Head of caudate nucleus (tissue), 42 donors: ENCODE results near the gene TP53TG5.
A peak's percentile ranks its signal among the peaks of the same experiment; 100 is the strongest.

Experiments used
- DNase-seq, 42 donors: peaks; one replicate each; pipeline versions ENCODE4 v3.0.0 to v3.0.0-alpha.2; 2020 to 2021; ENCODE audit warnings: mixed read lengths in 7 of 42
- intact Hi-C: fragments of 100-400 bp; cut with DNase I; formaldehyde crosslinking; loops from one replicate; pipeline ENCODE4 v1.15.0; 2022

TP53TG5 gene

DNA sequence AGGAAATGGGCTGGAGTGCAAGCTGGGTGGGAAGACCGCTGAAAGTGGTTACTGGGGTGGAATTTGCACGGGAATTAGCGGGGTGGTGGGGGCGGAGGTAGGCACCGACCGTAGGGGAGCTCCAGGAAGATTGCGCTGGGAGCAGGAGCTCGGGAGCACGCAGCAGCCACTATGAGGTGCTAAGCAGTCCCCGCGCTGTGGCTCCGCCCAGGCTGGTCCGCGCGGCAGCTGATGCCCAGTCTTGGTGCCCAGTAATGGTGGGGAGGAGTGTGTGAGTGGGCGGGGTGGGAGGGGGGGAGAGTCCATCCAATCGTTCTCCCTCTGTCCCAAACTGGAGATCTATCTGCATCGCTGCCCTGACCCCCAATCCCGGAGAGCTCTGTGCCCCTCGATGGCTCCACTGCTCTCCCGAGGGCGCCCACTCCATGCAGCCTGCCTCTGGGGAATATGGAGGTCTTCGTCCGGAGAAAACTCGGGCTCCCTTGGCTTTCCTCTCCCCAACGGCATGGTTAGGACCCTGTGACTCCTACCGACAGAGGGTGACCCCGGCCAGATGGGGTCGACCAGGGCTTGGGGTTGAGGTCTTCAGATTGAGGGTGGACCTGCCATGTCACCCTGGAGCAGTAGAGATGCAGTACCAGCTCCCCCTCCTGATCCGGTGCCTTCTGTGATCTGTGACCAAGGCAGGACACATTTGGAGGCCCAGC is 5.3 kb downstream of the TP53TG5 start:
- intact Hi-C loops = loop anchor here (5.0 kb wide), 2 partner anchors 35 to 65 kb away; partner anchors contain the start of gene DBNDD2
- peak; percentile 52 to 89 (median 74) for DNase-seq

DNA sequence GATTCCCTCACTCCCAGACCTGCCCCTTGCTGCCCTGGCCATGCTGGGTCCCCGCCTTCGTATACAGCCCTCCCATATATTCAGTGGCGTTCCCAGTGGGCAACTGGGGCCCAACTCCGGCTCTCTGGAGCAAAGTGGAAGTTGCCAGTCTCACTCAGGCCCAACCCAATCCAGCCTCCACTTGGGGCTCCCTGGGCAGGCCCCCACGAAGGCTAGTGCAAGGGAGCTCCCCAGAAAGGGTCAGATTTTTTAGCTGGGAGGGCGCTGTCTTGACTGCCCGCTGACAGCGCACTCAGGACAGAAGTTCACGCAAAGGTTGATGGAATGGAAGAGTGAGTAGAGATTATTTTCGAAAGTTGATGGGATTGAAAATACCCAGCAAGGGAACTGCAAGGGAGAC is 5.9 kb downstream of the TP53TG5 start:
- DNase-seq = peak in 4 of 42 donors; percentile 17 to 40 (median 28)
- intact Hi-C loops = loop anchor here (5.0 kb wide), 2 partner anchors 35 to 65 kb away; partner anchors contain the start of gene DBNDD2

DNA sequence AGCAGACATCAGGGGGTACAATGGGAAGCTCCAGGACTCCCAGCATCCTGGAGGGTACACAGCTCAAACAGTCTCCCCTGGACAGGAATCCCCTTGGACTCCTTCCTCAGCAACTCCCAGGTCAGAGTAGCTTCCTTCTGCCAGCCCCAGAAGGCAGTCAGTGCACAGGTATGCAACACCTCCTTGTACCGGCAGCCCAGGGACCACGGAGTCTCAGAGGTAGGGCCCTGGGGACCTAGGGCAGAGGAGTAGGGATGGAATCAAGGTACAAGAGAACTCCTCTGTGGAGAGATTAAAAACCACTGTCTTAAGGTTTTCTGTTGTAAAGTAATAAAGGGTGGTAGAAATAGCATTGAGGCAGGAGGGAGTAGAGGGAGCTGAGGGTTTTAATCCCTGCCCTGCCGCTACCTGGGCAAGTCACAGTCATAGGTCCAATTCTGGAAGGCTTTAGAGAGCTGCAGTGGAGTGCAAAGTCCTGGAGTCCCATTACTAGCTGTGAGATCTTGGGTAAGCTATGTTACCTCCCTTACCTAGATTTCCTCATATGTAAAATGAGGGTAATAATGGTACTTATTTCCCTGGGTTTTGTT is 7.5 kb downstream of the TP53TG5 start:
- intact Hi-C loops = loop anchor here (5.0 kb wide), 2 partner anchors 37 to 67 kb away; partner anchors contain the start of gene DBNDD2
- DNase-seq = peak in 4 of 42 donors; percentile 3 to 29 (median 18)

DNA sequence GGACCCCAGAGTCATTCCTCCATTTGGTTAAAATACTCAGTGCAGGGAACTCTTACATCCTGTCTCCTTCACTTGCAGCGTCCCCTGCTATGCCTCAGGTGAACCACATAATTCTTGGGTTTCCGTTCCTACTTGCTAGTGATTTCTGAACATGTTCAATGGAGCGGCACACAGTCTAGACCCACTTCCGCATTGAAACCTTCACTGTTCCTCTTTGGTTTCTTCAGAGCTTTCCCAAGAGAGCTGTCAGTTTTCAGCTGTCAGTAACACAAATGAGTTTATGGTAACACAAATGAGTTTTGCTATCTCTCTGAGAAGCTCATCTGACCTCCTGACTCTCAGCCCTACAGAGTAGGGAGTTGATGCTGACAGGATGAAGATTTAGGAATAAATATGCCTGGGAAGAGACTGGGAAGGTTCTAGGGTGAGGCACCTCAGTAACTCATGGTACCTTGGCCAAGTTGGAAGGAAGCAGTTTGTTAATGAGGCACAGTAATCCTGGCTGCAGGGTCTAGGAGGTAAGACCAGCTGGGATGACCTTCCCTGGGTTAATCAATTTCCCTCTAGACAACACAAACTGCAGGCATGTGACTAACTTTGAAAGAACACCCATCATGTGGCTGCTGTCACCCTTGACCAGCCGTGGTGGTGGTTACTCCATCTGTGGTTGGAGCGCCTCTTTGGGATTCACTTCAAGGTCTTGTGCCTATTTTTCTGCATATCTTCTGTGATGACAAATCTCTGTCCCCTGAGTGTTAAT is 9.7 kb downstream of the TP53TG5 start:
- intact Hi-C loops = no loop called here

DNA sequence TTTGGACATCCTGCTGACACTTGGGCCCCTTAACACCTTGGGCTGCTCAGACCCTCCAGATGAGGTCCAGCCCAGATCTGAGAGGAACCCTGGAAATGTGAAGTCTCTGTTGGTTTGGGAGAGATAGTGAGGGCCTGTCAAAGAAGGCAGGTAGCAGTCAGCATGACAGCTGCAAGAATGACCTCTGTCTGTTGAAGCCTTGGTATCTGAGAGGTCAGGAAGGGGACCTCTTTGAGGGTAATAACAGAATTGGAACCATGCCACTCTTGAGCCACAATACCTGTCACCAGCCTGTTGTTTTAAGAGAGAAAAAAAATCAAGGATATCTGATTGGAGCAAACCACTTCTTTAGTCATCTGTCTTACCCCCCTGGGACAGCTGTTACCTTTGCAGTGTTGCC is 11.0 kb downstream of the TP53TG5 start:
- DNase-seq = peak in 1 of 42 donors; percentile 25
- intact Hi-C loops = no loop called here

More for the DNA sequence above, 9.7 kb downstream of the TP53TG5 start:
- peak in 5 of 42 donors; percentile 15 to 44 (median 37) for DNase-seq

DNA sequence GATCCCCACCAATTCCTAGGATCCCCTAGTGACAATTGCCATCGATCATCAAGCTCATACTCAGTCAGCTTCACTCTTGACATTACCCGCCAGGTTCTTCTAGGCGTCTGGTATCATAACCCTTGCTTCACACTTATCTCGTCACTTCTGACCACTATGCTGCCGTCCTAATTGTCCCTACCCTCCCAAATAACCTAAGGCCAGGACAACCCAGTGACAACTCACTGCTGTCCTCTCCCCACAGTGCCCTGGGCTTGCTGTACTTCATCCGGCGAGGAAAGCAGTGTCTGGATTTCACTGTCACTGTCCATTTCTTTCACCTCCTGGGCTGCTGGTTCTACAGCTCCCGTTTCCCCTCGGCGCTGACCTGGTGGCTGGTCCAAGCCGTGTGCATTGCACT is 11.5 kb downstream of the TP53TG5 start:
- peak in 4 of 42 donors; percentile 7 to 32 (median 20) for DNase-seq
- intact Hi-C loops = no loop called here

DNA sequence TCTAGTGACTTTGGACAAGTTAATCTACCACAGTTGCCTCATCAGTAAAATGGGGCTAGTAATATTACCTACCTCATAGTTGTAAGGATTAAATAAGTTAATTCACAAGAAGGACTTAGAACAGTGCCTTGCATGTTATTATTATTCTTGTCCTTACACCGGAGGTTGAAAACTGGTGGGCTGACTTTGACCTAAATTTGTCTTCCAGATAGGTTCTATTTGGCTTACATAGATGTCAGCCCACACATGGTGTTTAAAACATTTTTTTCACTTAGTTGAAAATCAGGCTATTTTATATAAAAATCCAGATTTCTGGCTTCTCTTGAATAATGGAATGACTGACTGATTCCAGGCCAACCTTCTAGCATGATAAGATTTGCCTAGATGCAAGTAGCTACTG is 11.9 kb downstream of the TP53TG5 start:
- intact Hi-C loops = no loop called here
- DNase-seq = peak in 7 of 42 donors; percentile 8 to 63 (median 35)

DNA sequence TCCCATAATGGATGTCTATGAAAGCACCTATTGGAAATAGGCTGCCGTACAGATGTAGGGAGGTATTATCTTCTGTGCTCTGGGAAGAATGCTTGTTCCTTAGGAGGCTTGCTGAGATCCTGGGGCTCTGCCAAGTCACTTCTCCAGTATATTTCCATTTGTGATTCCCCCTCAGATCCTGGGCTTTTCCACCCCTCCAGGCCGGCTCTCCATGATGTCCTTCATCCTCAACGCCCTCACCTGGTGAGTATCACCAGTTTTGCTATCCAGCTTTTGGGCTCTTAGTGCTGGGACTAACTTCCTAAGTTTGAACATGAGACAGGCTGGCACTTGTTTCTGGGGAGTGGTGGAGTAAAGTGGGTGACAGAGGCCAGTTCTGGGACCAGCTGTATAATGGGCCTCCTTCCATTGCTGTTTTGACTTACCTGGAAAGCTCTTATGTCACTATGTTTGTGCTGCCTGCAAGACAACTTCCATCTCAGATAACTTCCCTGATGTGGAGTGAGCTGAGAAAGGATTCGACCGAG is 12.6 kb downstream of the TP53TG5 start:
- intact Hi-C loops = no loop called here
- peak in 4 of 42 donors; percentile 11 to 30 (median 22) for DNase-seq

DNA sequence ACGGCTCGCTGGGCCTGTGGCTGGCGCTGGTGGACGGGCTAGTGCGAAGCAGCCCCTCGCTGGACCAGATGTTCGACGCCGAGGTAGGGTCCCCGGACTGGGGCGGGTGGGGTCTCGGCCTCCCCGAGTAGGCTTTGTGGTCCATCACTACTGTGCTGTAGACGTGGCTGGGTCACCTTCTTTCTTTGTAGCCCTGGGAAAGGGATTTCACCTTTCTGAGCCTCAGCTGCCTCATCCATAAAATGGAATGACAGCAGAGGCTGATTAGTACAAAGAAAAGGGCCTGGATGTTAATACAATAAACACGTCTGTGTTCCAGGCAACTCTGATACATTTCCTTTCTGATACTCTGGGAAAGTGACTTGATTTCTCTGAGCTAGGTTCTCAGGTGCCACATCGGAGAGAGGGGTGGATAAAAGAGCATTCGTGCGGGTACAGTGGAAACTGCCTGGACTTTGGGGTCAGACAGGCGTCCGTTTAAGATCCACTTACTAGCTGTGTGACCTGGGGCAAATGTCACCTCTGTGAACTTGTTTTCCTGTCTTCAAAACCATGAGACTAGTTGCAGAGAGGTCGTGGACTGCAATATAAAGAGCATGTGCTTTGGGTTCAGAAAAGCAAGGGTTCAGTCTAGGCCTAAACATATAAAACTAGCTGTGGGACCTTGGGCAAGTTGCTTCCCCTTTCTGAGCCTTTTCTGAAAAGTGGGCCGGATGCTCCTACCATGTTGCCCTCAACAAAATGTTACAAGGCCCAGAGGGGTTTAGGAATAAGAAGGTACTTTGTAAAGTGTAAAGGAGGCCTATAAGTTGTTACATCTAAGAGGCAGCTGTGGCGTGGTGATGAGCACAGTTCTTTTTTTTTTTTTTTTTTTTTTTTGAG is 14.3 kb downstream of the TP53TG5 start:
- DNase-seq = peak in 4 of 42 donors; percentile 6 to 32 (median 23)
- intact Hi-C loops = no loop called here

DNA sequence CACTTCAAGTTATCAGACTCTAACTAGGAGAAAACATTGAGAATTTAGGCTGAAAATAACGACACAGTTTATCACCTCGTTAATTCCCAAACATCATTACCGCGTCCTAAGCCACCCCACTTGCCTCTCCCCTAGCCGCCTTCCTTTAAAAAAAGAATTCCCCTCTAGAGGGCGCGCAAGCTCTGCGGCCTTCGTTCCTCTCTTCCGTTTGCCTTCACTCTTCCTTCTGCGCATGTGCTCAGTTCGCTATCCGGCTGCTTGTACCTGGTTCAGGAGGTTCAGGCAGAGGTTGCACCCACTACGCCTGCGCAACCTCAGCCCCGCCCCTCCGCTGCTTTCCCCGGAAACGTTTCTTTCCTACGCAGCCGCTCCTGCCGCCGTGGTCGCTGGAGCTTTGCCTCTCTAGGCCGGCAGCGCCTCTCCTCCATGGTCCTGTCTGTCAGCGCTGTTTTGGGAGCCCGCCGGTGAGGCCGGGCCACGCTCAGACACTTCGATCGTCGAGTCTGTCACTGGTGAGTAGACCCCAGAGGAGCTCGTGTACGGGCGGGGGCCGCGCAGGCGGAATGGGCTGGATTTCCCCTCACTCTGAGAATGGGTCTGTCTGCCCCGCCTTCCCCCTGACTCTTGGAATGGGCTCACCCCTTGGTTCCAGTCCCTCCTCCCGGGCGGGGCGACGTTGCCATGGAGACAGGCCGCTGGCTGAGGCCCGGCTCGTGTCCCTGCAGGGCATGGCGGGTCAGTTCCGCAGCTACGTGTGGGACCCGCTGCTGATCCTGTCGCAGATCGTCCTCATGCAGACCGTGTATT is 15.1 kb downstream of the TP53TG5 start, which contains the start of gene SYS1:
SYS1 (plus strand) TSS at position 353 of the 807 bp plus-strand sequence; CDS start at position 729, 376 bp downstream.
- peak; percentile 96 to 100 (median 98) for DNase-seq
- intact Hi-C loops = no loop called here

DNA sequence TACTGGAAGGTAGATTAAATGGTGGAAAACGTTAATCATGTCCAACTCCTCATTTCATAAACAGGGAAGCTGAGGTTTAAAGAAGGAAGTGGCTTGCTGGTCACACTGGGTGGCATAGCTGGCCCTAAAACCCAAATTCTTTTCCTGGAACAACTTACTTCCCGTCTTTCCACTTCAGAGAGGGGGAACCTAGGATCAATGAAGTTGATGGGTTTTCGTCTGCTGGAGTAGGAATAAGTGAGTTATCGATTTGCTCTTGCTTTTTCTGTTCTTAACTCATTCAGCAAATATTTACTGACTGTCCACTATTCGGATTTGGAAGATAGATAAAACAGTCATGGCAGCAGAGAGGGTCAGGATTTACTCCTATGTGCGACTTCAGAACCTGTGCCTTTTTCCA is 16.3 kb downstream of the TP53TG5 start:
- intact Hi-C loops = no loop called here
- DNase-seq = peak in 2 of 42 donors; percentile 11 to 14

DNA sequence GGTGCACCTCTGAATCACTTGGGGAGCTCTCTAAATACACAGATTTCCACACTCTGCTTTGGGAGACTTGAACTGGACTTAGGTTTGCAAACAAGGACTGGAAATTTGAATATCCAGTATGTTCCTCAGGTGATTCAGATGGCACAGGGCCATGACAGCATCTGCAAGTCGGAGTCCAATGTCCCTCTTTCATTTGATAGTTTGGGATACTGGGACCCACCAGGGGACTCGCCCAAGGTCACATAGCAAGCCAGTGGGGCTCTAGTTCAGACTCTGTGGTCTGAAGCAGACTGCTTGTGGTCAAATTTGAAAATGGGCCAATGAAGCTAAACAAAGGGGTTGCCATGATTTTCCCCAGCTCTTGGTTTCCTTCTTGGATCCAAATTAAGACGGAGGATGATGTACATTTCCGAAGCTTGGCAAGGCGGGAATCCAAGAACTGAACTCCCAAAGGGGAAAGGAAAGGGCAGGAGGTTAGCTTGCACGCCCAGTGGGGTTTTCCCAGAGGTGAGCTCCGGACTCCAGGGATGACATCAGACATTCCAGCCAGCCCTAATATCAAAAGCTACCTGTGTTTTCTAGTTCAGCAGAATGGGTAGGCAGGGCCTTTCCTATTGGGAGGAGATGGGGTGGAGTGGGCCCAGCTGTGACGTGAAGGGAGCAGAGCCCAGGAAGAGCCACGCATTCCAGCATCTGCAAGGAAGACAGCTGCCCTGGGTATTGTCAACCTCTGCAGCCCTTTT is 18.5 kb downstream of the TP53TG5 start:
- peak in 1 of 42 donors; percentile 4 for DNase-seq
- intact Hi-C loops = no loop called here

DNA sequence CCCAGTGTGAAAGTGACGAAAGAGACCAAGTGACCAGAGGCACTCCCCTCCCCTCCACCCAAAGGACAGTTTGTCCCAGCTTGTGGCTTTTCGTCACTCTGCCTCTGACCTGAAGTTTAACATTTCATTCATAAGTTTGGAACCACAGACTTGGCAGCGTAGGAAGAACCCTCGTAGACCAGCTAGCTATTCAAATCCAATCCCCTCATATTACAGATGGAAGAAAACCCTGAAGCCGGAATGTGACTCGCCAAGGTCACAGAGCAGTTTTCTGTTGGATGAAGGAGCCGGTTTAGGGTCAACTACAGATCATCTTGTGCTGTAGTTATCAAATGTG is 19.1 kb downstream of the TP53TG5 start:
- no peak for DNase-seq
- intact Hi-C loops = no loop called here

DNA sequence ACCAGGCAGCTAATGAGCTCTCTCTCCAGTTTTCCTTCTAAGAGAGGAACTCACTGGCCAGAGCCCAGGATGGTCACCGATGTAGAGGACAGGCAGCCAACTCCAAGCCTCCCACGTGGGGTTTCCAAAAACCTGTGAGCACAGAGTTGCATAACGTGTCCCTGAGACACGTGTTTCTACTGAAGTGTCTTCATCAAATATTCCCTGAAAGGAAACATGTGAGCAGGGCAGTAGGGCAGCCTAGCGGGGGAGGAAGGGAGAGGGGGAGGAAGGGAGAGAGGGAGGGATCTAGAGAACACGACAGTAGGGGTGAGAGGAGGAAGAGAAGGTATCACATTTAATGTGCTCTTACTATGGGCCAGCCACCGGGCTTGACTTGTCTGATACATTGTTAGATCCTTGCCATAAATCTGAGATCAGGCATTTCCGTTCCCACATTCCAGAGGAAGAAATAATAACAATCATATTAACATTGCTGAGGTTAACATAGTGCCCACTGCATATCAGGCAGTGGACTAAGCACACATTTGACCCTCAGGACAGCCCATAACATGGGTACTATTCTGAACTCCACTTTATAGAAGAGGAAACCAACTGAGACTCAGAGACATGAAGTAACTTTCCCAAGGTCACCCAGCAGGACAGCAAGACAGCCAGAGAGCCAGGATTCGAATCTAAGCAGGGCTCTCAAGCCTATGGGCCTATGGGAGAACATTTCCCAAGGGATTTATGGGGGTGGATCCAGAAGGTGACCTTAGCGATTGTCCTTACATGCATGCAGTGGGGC is 19.6 kb downstream of the TP53TG5 start:
- peak in 36 of 42 donors; percentile 20 to 79 (median 51) for DNase-seq
- intact Hi-C loops = no loop called here

DNA sequence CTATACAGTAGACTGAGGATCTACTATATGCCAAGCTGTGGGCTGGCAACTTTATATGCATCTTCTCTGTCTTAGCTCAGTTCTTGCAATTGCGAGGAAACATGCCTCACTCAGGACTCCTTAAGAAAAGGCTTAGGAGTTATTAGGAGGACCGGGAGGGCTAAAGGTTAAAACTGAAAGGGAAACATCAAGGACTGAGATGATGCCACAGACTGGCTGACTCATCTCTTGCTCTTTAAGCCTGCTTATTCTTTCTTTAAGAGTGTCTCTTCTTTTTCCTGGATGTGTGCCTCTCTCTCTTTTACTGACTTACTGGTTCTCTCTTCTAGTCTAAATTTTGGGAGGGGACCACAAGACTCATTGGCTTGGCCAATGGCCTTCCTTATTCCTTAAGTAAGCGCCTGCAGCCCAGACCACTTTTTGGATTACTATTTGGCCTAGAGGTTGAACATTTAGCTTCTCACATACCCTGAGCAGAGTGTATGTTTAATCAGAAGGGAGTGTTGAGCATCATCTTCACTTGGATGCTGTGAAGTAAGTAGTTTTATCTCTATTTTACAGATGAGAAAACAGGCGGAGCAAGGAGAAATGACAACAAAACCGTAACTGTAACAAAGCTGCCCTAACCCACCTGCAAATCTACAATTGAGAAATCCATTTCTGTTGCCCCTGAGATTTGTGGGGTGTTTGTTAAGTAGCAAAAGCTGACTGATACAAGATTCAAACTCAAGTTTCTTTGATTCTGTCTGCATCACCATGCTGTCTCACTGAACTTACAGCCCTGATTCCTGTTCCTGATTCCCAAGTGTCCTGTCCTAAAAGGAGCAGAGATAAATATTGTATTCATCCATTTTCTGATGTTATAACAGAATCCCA is 22.7 kb downstream of the TP53TG5 start:
- no peak for DNase-seq
- intact Hi-C loops = no loop called here
